Measurements from ENCODE around the gene TRABD2B. TPM values are rescaled to one million over a fixed set of nuclear protein-coding genes. Genes with fewer than 3 reads are reported as not detected.

TRABD2B gene
- total and polyA plus RNA-seq, 2 of the 4 experiments (the other 2 are of a cell fraction): not detected

GRCh38 chr1:47805921-47806361, 191.2 kb downstream of the TRABD2B start:
- DNase-seq (no peak), ATAC-seq (ENCODE audit: low read depth) (no peak)
- CTCF ChIA-PET: no interaction called here
- no peaks in the 10 kb centered on the region for H3K79me1 ChIP-seq (ENCODE audit: low read depth in 1 of 2, low read length in 2 of 2)
- no peak overlapping the region for H3K18ac ChIP-seq (ENCODE audit: low read depth, low read length)
- no peak overlapping the region for H3K4me3 ChIP-seq (ENCODE audit: insufficient read depth, low read depth, low read length)
- H3K56ac ChIP-seq (ENCODE audit: extremely low read depth, insufficient read depth, low read length): no peak overlapping the region
- no peak overlapping the region for H2AK9ac ChIP-seq (replicated peaks; ENCODE audit: low read depth, low read length, poor library complexity)
- H3K27ac ChIP-seq (ENCODE audit: insufficient read depth, low read length): no peak overlapping the region
- no peak overlapping the region for H4K8ac ChIP-seq (ENCODE audit: low read depth in 2 of 2, low read length in 2 of 2)
- WGBS, 2 experiments (ENCODE audit: extremely low coverage in 2 of 2, insufficient read length in 1 of 2): 20% methylated on average over 1 of the region's 6 CpGs; no CpG with 5 or more reads in 1 of the 2 experiments
- no peaks in the 10 kb centered on the region for H3K9me3 ChIP-seq (ENCODE audit: control insufficient read depth, insufficient read depth, low read length)
- no peak overlapping the region for H2BK20ac ChIP-seq (ENCODE audit: low read depth, low read length)
- POLR2A ChIA-PET (ENCODE audit: unreplicated experiment): no interaction called here
- no peak overlapping the region for H2BK120ac ChIP-seq (ENCODE audit: low read depth, low read length)
- no peak overlapping the region for H3K23ac ChIP-seq (ENCODE audit: low read depth, low read length)
- no peak overlapping the region for H3K4me2 ChIP-seq (ENCODE audit: low read depth, low read length)
- no peaks in the 10 kb centered on the region for H3K36me3 ChIP-seq (ENCODE audit: control insufficient read depth, insufficient read depth, low read length)
- no peak overlapping the region for H2BK15ac ChIP-seq (ENCODE audit: low read depth, low read length)
- intact Hi-C loops (cut with micrococcal nuclease) (no loop called here), in situ Hi-C loops (cut with MboI; ENCODE audit: low sequenced_read_pairs) (no loop called here), dilution Hi-C loops (cut with HindIII; ENCODE audit: low sequenced_read_pairs, unreplicated experiment) (no loop called here)
- H3K9me1 ChIP-seq (ENCODE audit: insufficient read depth, low read length): no peaks in the 10 kb centered on the region
- BruUV-seq (replicated peaks): no TSS peak
- no peak overlapping the region for H2AK5ac ChIP-seq (ENCODE audit: low read depth, low read length)
- H2AFZ ChIP-seq (replicated peaks; ENCODE audit: low read length, poor library complexity): no peak overlapping the region
- TF ChIP-seq USF2 (IDR thresholded peaks at IDR 0.05; ENCODE audit: low read depth, low read length) (no peak), MXI1 (IDR thresholded peaks at IDR 0.05; ENCODE audit: borderline replicate concordance, low read depth, low read length) (no peak), RCOR1 (IDR thresholded peaks at IDR 0.05; ENCODE audit: insufficient replicate concordance, low read length) (no peak), MAFK (IDR thresholded peaks at IDR 0.05; ENCODE audit: low read depth, low read length) (no peak), MAZ (IDR thresholded peaks at IDR 0.05; ENCODE audit: borderline replicate concordance, low read depth, low read length) (no peak), POLR2A (IDR thresholded peaks at IDR 0.05; ENCODE audit: low read depth, low read length) (no peak), CEBPB (IDR thresholded peaks at IDR 0.05; ENCODE audit: low read depth, low read length) (no peak), RAD21 (IDR thresholded peaks at IDR 0.05; ENCODE audit: low read length) (no peak), CHD1 (IDR thresholded peaks at IDR 0.05; ENCODE audit: low read depth, low read length) (no peak), FOS (IDR thresholded peaks at IDR 0.05; ENCODE audit: low read depth, low read length) (no peak), CTCF (conservative IDR thresholded peaks at IDR 0.05; ENCODE audit: low read depth, low read length) (no peak), RFX5 (IDR thresholded peaks at IDR 0.05; ENCODE audit: low read depth, low read length) (no peak), NFE2L2 (IDR thresholded peaks at IDR 0.05; ENCODE audit: low read depth, low read length) (no peak), SMC3 (IDR thresholded peaks at IDR 0.05; ENCODE audit: low read depth, low read length) (no peak), BHLHE40 (IDR thresholded peaks at IDR 0.05; ENCODE audit: low read depth, low read length) (no peak), ELK1 (IDR thresholded peaks at IDR 0.05; ENCODE audit: borderline replicate concordance, low read depth, low read length) (no peak)
- H3K4ac ChIP-seq (ENCODE audit: low read depth, low read length): no peak overlapping the region
- no peaks in the 10 kb centered on the region for H3K27me3 ChIP-seq (ENCODE audit: control insufficient read depth, insufficient read depth, low read length)
- no peak overlapping the region for H4K91ac ChIP-seq (ENCODE audit: insufficient read depth, low read depth, low read length)
- H3K9ac ChIP-seq (ENCODE audit: low read depth, low read length): no peak overlapping the region
- no peak overlapping the region for H4K5ac ChIP-seq (ENCODE audit: low read depth, low read length)
- H2BK5ac ChIP-seq (ENCODE audit: low read depth, low read length, poor library complexity, severe bottlenecking): no peak overlapping the region
- no peaks in the 10 kb centered on the region for H3K4me1 ChIP-seq (ENCODE audit: control insufficient read depth, insufficient read depth, low read length)
- no peak overlapping the region for H3K14ac ChIP-seq (replicated peaks; ENCODE audit: low read depth, low read length)
- H4K20me1 ChIP-seq (ENCODE audit: insufficient read depth, low read length): no peaks in the 10 kb centered on the region
